K562 (cell line): ENCODE measurements around the gene PXDC1. TPM values are rescaled to one million over a fixed set of nuclear protein-coding genes. Genes with fewer than 3 reads are reported as not detected.
A peak's percentile ranks its signal among the peaks of the same experiment; 100 is the strongest.

Experiments
- ARID2 ChIP-seq: fragments of 450-650 bp; IDR thresholded peaks from 2 replicates; pipeline ENCODE4 v1.6.1; 2017; ENCODE audit warnings: antibody characterized with exemption, mild to moderate bottlenecking
- BCL6 ChIP-seq: fragments of 250-450 bp; sonication (Bioruptor Pico); IDR thresholded peaks from 2 replicates; pipeline ENCODE4 v1.4.0; 2020
- BMI1 ChIP-seq: fragments of 150-350 bp; IDR thresholded peaks from 2 replicates; pipeline ENCODE4 v1.6.1; 2014; ENCODE audit warnings: low read length
- CBX3 ChIP-seq, 2 experiments: IDR thresholded peaks; 1 replicate in 1 of 2; 2 replicates in 1 of 2; pipeline ENCODE4 v1.6.1; 2012; ENCODE audit warnings: inconsistent platforms in 2 of 2, low read length in 2 of 2, borderline replicate concordance in 1 of 2, control low read depth in 1 of 2
- DMBX1 ChIP-seq: fragments of 250-450 bp; sonication (Bioruptor Pico); IDR thresholded peaks from 2 replicates; pipeline ENCODE4 v1.8.0; 2022; ENCODE audit warnings: inconsistent platforms, mild to moderate bottlenecking, moderate library complexity, borderline replicate concordance
- DPF2 ChIP-seq: fragments of 450-650 bp; IDR thresholded peaks from 2 replicates; pipeline ENCODE4 v1.6.1; 2016
- EWSR1 ChIP-seq: fragments of 450-650 bp; IDR thresholded peaks from 2 replicates; pipeline ENCODE4 v1.6.1; 2018; ENCODE audit warnings: borderline replicate concordance, mild to moderate bottlenecking, low read depth, moderate library complexity; ENCODE audit not compliant: partially characterized antibody
- HLTF ChIP-seq: fragments of 450-650 bp; IDR thresholded peaks from 2 replicates; pipeline ENCODE4 v1.6.1; 2016
- JUND ChIP-seq, 2 experiments: IDR thresholded peaks; 2 replicates in 1 of 2; 3 replicates in 1 of 2; pipeline ENCODE4 v1.6.1; 2011; ENCODE audit warnings: borderline replicate concordance in 2 of 2, low read depth in 2 of 2, low read length in 2 of 2, improper control_type of control experiment in 1 of 2, missing biosample characterization in 1 of 2, missing genetic modification characterization in 1 of 2, missing genetic modification reagents in 1 of 2
- KDM4B ChIP-seq, 2 experiments: fragments of 450-650 bp in 1 of 2; sonication (generic) in 1 of 2; IDR thresholded peaks; 2 replicates each; pipeline ENCODE4 v1.6.1; 2016 to 2017; ENCODE audit warnings: borderline replicate concordance in 2 of 2, antibody characterized with exemption in 1 of 2, low read depth in 1 of 2, mild to moderate bottlenecking in 1 of 2
- MAFG ChIP-seq: fragments of 450-650 bp; conservative IDR thresholded peaks from 2 replicates; pipeline ENCODE4 v1.6.1; 2016; ENCODE audit warnings: missing genetic modification characterization, missing compliant biosample characterization
- MAZ ChIP-seq, 2 experiments: fragments of 450-650 bp in 1 of 2; sonication (generic) in 1 of 2; formaldehyde crosslinking; IDR thresholded peaks in 1 of 2; conservative IDR thresholded peaks in 1 of 2; 2 replicates each; pipeline versions ENCODE4 v1.4.0 to v1.5.0; 2020; ENCODE audit warnings: mild to moderate bottlenecking in 1 of 2, missing genetic modification reagents in 1 of 2
- PHB ChIP-seq: fragments of 250-450 bp; sonication (Bioruptor Pico); IDR thresholded peaks from 2 replicates; pipeline ENCODE4 v1.5.0; 2021
- PRPF4 ChIP-seq: fragments of 200-400 bp; formaldehyde crosslinking; IDR thresholded peaks from one replicate; pipeline ENCODE4 v1.6.1; 2017; ENCODE audit warnings: low read length, low read depth, mild to moderate bottlenecking; ENCODE audit not compliant: insufficient read depth, poor library complexity, severe bottlenecking
- SIX5 ChIP-seq, 2 experiments: IDR thresholded peaks; 2 replicates each; pipeline ENCODE4 v1.6.1; 2011; ENCODE audit warnings: low read length in 2 of 2, borderline replicate concordance in 1 of 2, low read depth in 1 of 2, mild to moderate bottlenecking in 1 of 2, moderate library complexity in 1 of 2; ENCODE audit not compliant: insufficient read depth in 1 of 2
- SMARCC2 ChIP-seq: fragments of 450-650 bp; IDR thresholded peaks from 2 replicates; pipeline ENCODE4 v1.6.1; 2017; ENCODE audit warnings: antibody characterized with exemption, moderate library complexity, mild to moderate bottlenecking, low read depth
- SMARCE1 ChIP-seq: fragments of 450-650 bp; IDR thresholded peaks from 2 replicates; pipeline ENCODE4 v1.7.1; 2016; ENCODE audit warnings: mild to moderate bottlenecking
- SRSF9 ChIP-seq: fragments of 200-400 bp; formaldehyde crosslinking; IDR thresholded peaks from 2 replicates; pipeline ENCODE4 v1.6.1; 2017; ENCODE audit warnings: low read depth, low read length, borderline replicate concordance
- TAL1 ChIP-seq: fragments of 450-650 bp; IDR thresholded peaks from 2 replicates; pipeline ENCODE4 v1.6.1; 2016; ENCODE audit warnings: mild to moderate bottlenecking
- TRIM28 ChIP-seq: fragments of 450-650 bp; IDR thresholded peaks from 2 replicates; pipeline ENCODE4 v1.6.1; 2017
- ZC3H8 ChIP-seq: fragments of 450-650 bp; IDR thresholded peaks from 2 replicates; pipeline ENCODE4 v1.6.1; 2017
- ZKSCAN3 ChIP-seq: fragments of 250-450 bp; sonication (Bioruptor Pico); IDR thresholded peaks from 2 replicates; pipeline ENCODE4 v1.4.0; 2020
- ZNF311 ChIP-seq: fragments of 250-450 bp; sonication (Bioruptor Pico); IDR thresholded peaks from 2 replicates; pipeline ENCODE4 v1.4.0; 2020; ENCODE audit warnings: mild to moderate bottlenecking, moderate library complexity
- ZNF586 ChIP-seq: fragments of 450-650 bp; formaldehyde crosslinking; conservative IDR thresholded peaks from 2 replicates; pipeline ENCODE4 v1.4.0; 2020; ENCODE audit warnings: mild to moderate bottlenecking, moderate library complexity
- polyA plus RNA-seq, 8 experiments: library from polyadenylated mRNA; depleted of rRNA in 4 of 8; stranded (reverse) in 5 of 8; unstranded in 3 of 8; fragments of >200 nt; fragmentation: Nextera tagmentation in 2 of 8; fragmentation: Illumina TruSeq in 1 of 8; extraction: Ambion mirVana in 2 of 8; extraction: Trizol in 1 of 8; gene quantifications; 2 replicates each; pipeline versions ENCODE4 v1.2.1 to v1.2.3, GENCODE V29; 2011 to 2014; ENCODE audit warnings: inconsistent platforms in 1 of 8, missing spikeins in 1 of 8
- total RNA-seq, 7 experiments: library from RNA; depleted of rRNA in 6 of 7; stranded (reverse); fragments of >200 nt in 6 of 7; fragmentation: Illumina TruSeq in 2 of 7; extraction: Trizol in 2 of 7; gene quantifications; 2 replicates each; pipeline versions ENCODE4 v1.2.1 to v1.2.3, GENCODE V29; 2011 to 2021; ENCODE audit warnings: low replicate concordance in 1 of 7
- TF ChIP-seq, protein P1 (sequence below): fragments of 450-650 bp; IDR thresholded peaks from 2 replicates; pipeline ENCODE4 v1.6.1; 2018; ENCODE audit not compliant: partially characterized antibody
- TF ChIP-seq, protein P2 (sequence below): fragments of 200-400 bp; formaldehyde crosslinking; IDR thresholded peaks from 2 replicates; pipeline ENCODE4 v1.6.1; 2017; ENCODE audit warnings: mild to moderate bottlenecking, low read depth, low read length, moderate library complexity

The PXDC1 gene
- total and polyA plus RNA-seq, 9 of the 15 experiments (the other 6 are each of a cell fraction or from before 2014, with no cell fraction given), result 0.09 to 0.33 (median 0.16) TPM; not detected in 5

DNA sequence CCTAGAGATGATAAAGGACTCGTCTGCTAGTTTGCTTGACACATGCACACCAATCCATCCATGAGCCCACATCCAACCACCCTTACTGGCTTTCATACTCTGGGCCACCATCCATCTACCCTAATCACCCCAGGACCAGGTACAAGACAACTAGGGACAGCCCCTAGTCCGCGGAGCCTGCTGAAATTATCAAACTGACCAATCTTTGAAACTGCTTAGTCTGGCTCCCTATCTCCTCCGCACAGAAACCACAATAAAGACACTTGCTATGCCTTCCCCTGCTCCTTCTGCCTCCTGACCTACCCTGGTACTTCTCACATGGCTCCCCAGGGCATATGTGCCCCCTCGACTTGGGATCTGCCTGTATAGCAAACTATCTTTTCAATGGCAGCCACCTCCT lies 33.1 kb downstream of the PXDC1 start (continued):
- TF ChIP-seq PRPF4, result no peak
- peak; percentile 91 for TF ChIP-seq TAL1
- no peak for TF ChIP-seq PHB (CRISPR knock-in tag)
- TF ChIP-seq BMI1, result no peak
- TF ChIP-seq SRSF9, result no peak
- no peak for TF ChIP-seq KDM4B (IDR thresholded peaks at IDR 0.05; ENCODE audit: borderline replicate concordance in 2 of 2, low read depth in 1 of 2)
- TF ChIP-seq MAZ (CRISPR knock-in tag; conservative IDR thresholded peaks at IDR 0.05 in 1 of 2, IDR thresholded peaks at IDR 0.05 in 1 of 2), result 0 out of 4 replicates have a peak, but pooled peaks of 1 of the 2 experiments have one; percentile 36
- TF ChIP-seq CBX3 (IDR thresholded peaks at IDR 0.05; ENCODE audit: borderline replicate concordance in 1 of 2, low read length in 2 of 2), result no peak
- no peak for TF ChIP-seq TRIM28
- peak; percentile 56; the same call in 1 of the 2 replicates for TF ChIP-seq SMARCC2
- TF ChIP-seq DMBX1, result no peak
- TF ChIP-seq ZKSCAN3 (CRISPR knock-in tag), result no peak
- no peak for TF ChIP-seq ARID2
- TF ChIP-seq BCL6 (CRISPR knock-in tag), result no peak
- TF ChIP-seq, protein P1, sequence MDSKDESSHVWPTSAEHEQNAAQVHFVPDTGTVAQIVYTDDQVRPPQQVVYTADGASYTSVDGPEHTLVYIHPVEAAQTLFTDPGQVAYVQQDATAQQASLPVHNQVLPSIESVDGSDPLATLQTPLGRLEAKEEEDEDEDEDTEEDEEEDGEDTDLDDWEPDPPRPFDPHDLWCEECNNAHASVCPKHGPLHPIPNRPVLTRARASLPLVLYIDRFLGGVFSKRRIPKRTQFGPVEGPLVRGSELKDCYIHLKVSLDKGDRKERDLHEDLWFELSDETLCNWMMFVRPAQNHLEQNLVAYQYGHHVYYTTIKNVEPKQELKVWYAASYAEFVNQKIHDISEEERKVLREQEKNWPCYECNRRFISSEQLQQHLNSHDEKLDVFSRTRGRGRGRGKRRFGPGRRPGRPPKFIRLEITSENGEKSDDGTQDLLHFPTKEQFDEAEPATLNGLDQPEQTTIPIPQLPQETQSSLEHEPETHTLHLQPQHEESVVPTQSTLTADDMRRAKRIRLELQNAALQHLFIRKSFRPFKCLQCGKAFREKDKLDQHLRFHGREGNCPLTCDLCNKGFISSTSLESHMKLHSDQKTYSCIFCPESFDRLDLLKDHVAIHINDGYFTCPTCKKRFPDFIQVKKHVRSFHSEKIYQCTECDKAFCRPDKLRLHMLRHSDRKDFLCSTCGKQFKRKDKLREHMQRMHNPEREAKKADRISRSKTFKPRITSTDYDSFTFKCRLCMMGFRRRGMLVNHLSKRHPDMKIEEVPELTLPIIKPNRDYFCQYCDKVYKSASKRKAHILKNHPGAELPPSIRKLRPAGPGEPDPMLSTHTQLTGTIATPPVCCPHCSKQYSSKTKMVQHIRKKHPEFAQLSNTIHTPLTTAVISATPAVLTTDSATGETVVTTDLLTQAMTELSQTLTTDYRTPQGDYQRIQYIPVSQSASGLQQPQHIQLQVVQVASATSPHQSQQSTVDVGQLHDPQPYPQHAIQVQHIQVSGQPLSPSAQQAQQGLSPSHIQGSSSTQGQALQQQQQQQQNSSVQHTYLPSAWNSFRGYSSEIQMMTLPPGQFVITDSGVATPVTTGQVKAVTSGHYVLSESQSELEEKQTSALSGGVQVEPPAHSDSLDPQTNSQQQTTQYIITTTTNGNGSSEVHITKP, result no peak
- 0 out of 2 replicates have a peak, but pooled peaks have one; percentile 43 for TF ChIP-seq HLTF
- no peak for TF ChIP-seq ZNF586 (CRISPR knock-in tag)
- peak; percentile 87 for TF ChIP-seq SMARCE1
- TF ChIP-seq EWSR1, result no peak
- TF ChIP-seq JUND (IDR thresholded peaks at IDR 0.05; ENCODE audit: borderline replicate concordance, low read depth, low read length), result peak; percentile 29; the same call in 1 of the 2 replicates
- TF ChIP-seq JUND (tag; IDR thresholded peaks at IDR 0.05; ENCODE audit: borderline replicate concordance, low read depth, low read length), result peak; percentile 39; the same call in 1 of the 3 replicates
- TF ChIP-seq, protein P2, sequence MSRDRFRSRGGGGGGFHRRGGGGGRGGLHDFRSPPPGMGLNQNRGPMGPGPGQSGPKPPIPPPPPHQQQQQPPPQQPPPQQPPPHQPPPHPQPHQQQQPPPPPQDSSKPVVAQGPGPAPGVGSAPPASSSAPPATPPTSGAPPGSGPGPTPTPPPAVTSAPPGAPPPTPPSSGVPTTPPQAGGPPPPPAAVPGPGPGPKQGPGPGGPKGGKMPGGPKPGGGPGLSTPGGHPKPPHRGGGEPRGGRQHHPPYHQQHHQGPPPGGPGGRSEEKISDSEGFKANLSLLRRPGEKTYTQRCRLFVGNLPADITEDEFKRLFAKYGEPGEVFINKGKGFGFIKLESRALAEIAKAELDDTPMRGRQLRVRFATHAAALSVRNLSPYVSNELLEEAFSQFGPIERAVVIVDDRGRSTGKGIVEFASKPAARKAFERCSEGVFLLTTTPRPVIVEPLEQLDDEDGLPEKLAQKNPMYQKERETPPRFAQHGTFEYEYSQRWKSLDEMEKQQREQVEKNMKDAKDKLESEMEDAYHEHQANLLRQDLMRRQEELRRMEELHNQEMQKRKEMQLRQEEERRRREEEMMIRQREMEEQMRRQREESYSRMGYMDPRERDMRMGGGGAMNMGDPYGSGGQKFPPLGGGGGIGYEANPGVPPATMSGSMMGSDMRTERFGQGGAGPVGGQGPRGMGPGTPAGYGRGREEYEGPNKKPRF, result no peak
- no peak for TF ChIP-seq SIX5 (IDR thresholded peaks at IDR 0.05; ENCODE audit: borderline replicate concordance in 1 of 2, insufficient read depth in 1 of 2, low read depth in 1 of 2, low read length in 2 of 2)
- TF ChIP-seq ZNF311, result no peak
- TF ChIP-seq ZC3H8, result no peak
- TF ChIP-seq MAFG (tag), result no peak
- TF ChIP-seq DPF2, result peak; percentile 93
